Measurements from ENCODE around the gene DHRS2.

The DHRS2 gene

GRCh38 chr14:23629832-23630396 lies 6.2 kb upstream of the DHRS2 start:
- Histone ChIP-seq H3K4me2 (ENCODE audit: insufficient read depth, low read length) (no peak overlapping the region), H3K4me1 (ENCODE audit: insufficient read depth, low read length) (0 out of 2 replicates have a peak, but pooled peaks cover 4% of the 10 kb centered on the region), H3K9me3 (ENCODE audit: insufficient read depth, low read length, severe bottlenecking) (peaks cover 11% of the 10 kb centered on the region), H3K36me3 (ENCODE audit: insufficient read depth, low read length) (no peaks in the 10 kb centered on the region), H3K79me2 (ENCODE audit: insufficient read depth, low read length) (no peaks in the 10 kb centered on the region), H3K27me3 (ENCODE audit: insufficient read depth, low read length, poor library complexity) (peaks cover 7% of the 10 kb centered on the region), H3K27ac (ENCODE audit: low read length) (no peak overlapping the region), H2AFZ (ENCODE audit: low read depth, low read length) (no peak overlapping the region), H4K20me1 (ENCODE audit: insufficient read depth, low read length) (peaks cover 2% of the 10 kb centered on the region; the same call in 1 of the 2 replicates), H3K4me3 (ENCODE audit: low read depth in 1 of 2, low read length in 2 of 2) (no peak overlapping the region), H3K9ac (ENCODE audit: low read depth, low read length) (no peak overlapping the region)
- TF ChIP-seq EZH2 (IDR thresholded peaks at IDR 0.05; ENCODE audit: borderline replicate concordance, low read depth, low read length, severe bottlenecking) (no peak), CTCF (IDR thresholded peaks at IDR 0.05; ENCODE audit: borderline replicate concordance, extremely low read depth, low read length, poor library complexity, severe bottlenecking) (no peak)
- ATAC-seq (ENCODE audit: insufficient read depth, low read depth) (no peak), DNase-seq (no peak)

- peaks cover 7% of the 10 kb centered on the region for H3K27me3 ChIP-seq (ENCODE audit: insufficient read depth, low read length, poor library complexity)
- ATAC-seq (ENCODE audit: insufficient read depth, low read depth) (no peak), DNase-seq (no peak)
- TF ChIP-seq CTCF (IDR thresholded peaks at IDR 0.05; ENCODE audit: borderline replicate concordance, extremely low read depth, low read length, poor library complexity, severe bottlenecking) (no peak), EZH2 (IDR thresholded peaks at IDR 0.05; ENCODE audit: borderline replicate concordance, low read depth, low read length, severe bottlenecking) (no peak)
- H3K4me2 ChIP-seq (ENCODE audit: insufficient read depth, low read length): no peak overlapping the region
- H3K4me3 ChIP-seq (ENCODE audit: low read depth in 1 of 2, low read length in 2 of 2): no peak overlapping the region
- H3K4me1 ChIP-seq (ENCODE audit: insufficient read depth, low read length): 0 out of 2 replicates have a peak, but pooled peaks cover 4% of the 10 kb centered on the region
- peaks cover 2% of the 10 kb centered on the region; the same call in 1 of the 2 replicates for H4K20me1 ChIP-seq (ENCODE audit: insufficient read depth, low read length)
- H3K79me2 ChIP-seq (ENCODE audit: insufficient read depth, low read length): no peaks in the 10 kb centered on the region
- H3K9ac ChIP-seq (ENCODE audit: low read depth, low read length): no peak overlapping the region
- no peaks in the 10 kb centered on the region for H3K36me3 ChIP-seq (ENCODE audit: insufficient read depth, low read length)
- no peak overlapping the region for H3K27ac ChIP-seq (ENCODE audit: low read length)
- H2AFZ ChIP-seq (ENCODE audit: low read depth, low read length): no peak overlapping the region
- H3K9me3 ChIP-seq (ENCODE audit: insufficient read depth, low read length, severe bottlenecking): peaks cover 4% of the 10 kb centered on the region
These were observed 5.5 kb upstream of the DHRS2 start for GRCh38 chr14:23630687-23631086.

- Histone ChIP-seq H3K4me1 (ENCODE audit: insufficient read depth, low read length) (0 out of 2 replicates have a peak, but pooled peaks cover 4% of the 10 kb centered on the region), H2AFZ (ENCODE audit: low read depth, low read length) (no peak overlapping the region), H3K27ac (ENCODE audit: low read length) (no peak overlapping the region), H3K36me3 (ENCODE audit: insufficient read depth, low read length) (no peaks in the 10 kb centered on the region), H3K9ac (ENCODE audit: low read depth, low read length) (no peak overlapping the region), H3K4me2 (ENCODE audit: insufficient read depth, low read length) (no peak overlapping the region), H3K79me2 (ENCODE audit: insufficient read depth, low read length) (no peaks in the 10 kb centered on the region), H3K4me3 (ENCODE audit: low read depth in 1 of 2, low read length in 2 of 2) (no peak overlapping the region), H3K9me3 (ENCODE audit: insufficient read depth, low read length, severe bottlenecking) (no peaks in the 10 kb centered on the region), H4K20me1 (ENCODE audit: insufficient read depth, low read length) (peaks cover 2% of the 10 kb centered on the region; the same call in 1 of the 2 replicates), H3K27me3 (ENCODE audit: insufficient read depth, low read length, poor library complexity) (peaks cover 7% of the 10 kb centered on the region)
- TF ChIP-seq EZH2 (IDR thresholded peaks at IDR 0.05; ENCODE audit: borderline replicate concordance, low read depth, low read length, severe bottlenecking) (no peak), CTCF (IDR thresholded peaks at IDR 0.05; ENCODE audit: borderline replicate concordance, extremely low read depth, low read length, poor library complexity, severe bottlenecking) (no peak)
- ATAC-seq (ENCODE audit: insufficient read depth, low read depth): no peak
- no peak for DNase-seq
These were observed 4.9 kb upstream of the DHRS2 start for GRCh38 chr14:23631234-23631633.

All from DND-41 (cell line).